GM12892 (cell line): ENCODE results near the gene NEMF.

Experiments used
- POLR2A ChIP-seq: IDR thresholded peaks from 2 replicates; pipeline ENCODE4 v1.6.1; 2011; ENCODE audit warnings: low read depth, low read length, control low read depth
- POLR2AphosphoS5 ChIP-seq: IDR thresholded peaks from 2 replicates; pipeline ENCODE4 v1.6.1; 2011; ENCODE audit warnings: low read depth, low read length, control low read depth
- TAF1 ChIP-seq: IDR thresholded peaks from 2 replicates; pipeline ENCODE4 v1.6.1; 2011; ENCODE audit warnings: low read depth, mild to moderate bottlenecking, control low read depth, low read length, borderline replicate concordance

DNA sequence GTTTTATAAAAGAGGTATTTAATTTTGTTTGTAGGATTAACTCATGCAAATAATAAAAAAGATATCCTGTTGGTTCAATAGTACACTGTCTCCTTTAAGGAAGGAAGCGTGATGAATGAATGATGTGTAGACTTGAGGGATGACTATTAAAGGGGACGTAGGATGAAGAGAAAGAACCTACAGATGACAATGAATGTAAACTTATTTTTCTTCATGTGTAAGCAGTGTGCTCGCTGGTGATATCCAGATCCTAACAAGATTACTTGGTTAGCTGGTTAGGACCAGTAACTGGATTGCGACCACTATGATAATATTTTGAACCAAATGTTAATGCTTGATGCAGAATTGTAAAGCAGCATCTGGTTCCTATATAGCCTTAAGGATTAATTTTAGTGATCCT lies 42.9 kb upstream of the NEMF start:
- TF ChIP-seq TAF1 (no peak), POLR2AphosphoS5 (0 out of 2 replicates have a peak, but pooled peaks have one; percentile 13), POLR2A (no peak)
